Measurements from ENCODE around the gene ST8SIA6.

DNA sequence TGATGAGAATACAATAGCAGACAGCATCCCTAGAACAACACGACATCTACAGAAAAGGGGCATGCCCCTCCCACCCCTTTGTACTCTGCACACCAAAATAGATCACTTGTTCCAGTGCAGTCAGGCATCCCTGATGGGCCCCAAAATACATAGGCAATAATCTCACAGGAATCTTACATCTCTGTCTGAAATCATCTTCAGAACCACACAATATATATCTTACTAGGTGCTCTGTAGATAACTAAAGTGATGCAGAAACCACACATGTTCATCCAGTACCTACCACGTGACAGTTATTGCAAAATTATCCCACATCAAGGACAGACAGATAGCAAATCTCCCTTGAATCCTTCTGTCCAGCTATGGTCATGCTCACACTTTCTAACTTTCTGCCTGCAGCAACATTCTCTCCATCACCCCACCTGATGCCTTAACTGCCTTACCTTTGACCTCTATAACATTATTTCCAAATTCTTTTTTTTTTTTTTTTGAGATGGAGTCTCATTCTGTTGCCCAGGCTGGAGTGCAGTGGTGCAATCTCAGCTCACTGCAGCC is 30.7 kb downstream of the ST8SIA6 start:
- TF ChIP-seq CEBPB (IDR thresholded peaks at IDR 0.05; ENCODE audit: low read depth), result no peak
- no peak for TF ChIP-seq ZNF274 (IDR thresholded peaks at IDR 0.05; ENCODE audit: low read depth, low read length)
- TF ChIP-seq POLR2A (IDR thresholded peaks at IDR 0.05; ENCODE audit: borderline replicate concordance, extremely low read depth, insufficient read depth, insufficient read length), result no peak
- TF ChIP-seq, protein P1, sequence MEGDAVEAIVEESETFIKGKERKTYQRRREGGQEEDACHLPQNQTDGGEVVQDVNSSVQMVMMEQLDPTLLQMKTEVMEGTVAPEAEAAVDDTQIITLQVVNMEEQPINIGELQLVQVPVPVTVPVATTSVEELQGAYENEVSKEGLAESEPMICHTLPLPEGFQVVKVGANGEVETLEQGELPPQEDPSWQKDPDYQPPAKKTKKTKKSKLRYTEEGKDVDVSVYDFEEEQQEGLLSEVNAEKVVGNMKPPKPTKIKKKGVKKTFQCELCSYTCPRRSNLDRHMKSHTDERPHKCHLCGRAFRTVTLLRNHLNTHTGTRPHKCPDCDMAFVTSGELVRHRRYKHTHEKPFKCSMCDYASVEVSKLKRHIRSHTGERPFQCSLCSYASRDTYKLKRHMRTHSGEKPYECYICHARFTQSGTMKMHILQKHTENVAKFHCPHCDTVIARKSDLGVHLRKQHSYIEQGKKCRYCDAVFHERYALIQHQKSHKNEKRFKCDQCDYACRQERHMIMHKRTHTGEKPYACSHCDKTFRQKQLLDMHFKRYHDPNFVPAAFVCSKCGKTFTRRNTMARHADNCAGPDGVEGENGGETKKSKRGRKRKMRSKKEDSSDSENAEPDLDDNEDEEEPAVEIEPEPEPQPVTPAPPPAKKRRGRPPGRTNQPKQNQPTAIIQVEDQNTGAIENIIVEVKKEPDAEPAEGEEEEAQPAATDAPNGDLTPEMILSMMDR (IDR thresholded peaks at IDR 0.05 in 2 of 3, conservative IDR thresholded peaks at IDR 0.05 in 1 of 3; ENCODE audit: borderline replicate concordance in 1 of 3, insufficient read depth in 1 of 3, low read depth in 2 of 3, low read length in 2 of 3), result no peak
- TF ChIP-seq POLR2AphosphoS5 (IDR thresholded peaks at IDR 0.05; ENCODE audit: low read depth, low read length), result no peak
- TF ChIP-seq, protein P2, sequence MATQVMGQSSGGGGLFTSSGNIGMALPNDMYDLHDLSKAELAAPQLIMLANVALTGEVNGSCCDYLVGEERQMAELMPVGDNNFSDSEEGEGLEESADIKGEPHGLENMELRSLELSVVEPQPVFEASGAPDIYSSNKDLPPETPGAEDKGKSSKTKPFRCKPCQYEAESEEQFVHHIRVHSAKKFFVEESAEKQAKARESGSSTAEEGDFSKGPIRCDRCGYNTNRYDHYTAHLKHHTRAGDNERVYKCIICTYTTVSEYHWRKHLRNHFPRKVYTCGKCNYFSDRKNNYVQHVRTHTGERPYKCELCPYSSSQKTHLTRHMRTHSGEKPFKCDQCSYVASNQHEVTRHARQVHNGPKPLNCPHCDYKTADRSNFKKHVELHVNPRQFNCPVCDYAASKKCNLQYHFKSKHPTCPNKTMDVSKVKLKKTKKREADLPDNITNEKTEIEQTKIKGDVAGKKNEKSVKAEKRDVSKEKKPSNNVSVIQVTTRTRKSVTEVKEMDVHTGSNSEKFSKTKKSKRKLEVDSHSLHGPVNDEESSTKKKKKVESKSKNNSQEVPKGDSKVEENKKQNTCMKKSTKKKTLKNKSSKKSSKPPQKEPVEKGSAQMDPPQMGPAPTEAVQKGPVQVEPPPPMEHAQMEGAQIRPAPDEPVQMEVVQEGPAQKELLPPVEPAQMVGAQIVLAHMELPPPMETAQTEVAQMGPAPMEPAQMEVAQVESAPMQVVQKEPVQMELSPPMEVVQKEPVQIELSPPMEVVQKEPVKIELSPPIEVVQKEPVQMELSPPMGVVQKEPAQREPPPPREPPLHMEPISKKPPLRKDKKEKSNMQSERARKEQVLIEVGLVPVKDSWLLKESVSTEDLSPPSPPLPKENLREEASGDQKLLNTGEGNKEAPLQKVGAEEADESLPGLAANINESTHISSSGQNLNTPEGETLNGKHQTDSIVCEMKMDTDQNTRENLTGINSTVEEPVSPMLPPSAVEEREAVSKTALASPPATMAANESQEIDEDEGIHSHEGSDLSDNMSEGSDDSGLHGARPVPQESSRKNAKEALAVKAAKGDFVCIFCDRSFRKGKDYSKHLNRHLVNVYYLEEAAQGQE (IDR thresholded peaks at IDR 0.05; ENCODE audit: low read depth), result no peak
- no peak for TF ChIP-seq EZH2 (IDR thresholded peaks at IDR 0.05)

All from HCT116 (cell line).